DND-41 (cell line): ENCODE results near the gene PRKCE.

Experiments used
- ATAC-seq: fragments of 200-7000 bp; cut with Tn5 transposase; 3 replicates; pipeline ENCODE4 v1.9.1; 2021; ENCODE audit warnings: low read depth; ENCODE audit not compliant: insufficient read depth
- DNase-seq: peaks from one replicate; pipeline ENCODE4 v3.0.0-alpha.2; 2020
- H2AFZ ChIP-seq: 2 replicates; pipeline ENCODE4 v1.6.0; 2012; ENCODE audit warnings: low read depth, low read length
- H3K27ac ChIP-seq: 2 replicates; pipeline ENCODE4 v1.5.1; 2012; ENCODE audit warnings: low read length, inconsistent platforms
- H3K27me3 ChIP-seq: fragments of 200-600 bp; sonication (generic); 2 replicates; pipeline ENCODE4 v1.6.0; 2012; ENCODE audit warnings: low read length, mild to moderate bottlenecking, inconsistent platforms; ENCODE audit not compliant: insufficient read depth, poor library complexity
- H3K36me3 ChIP-seq: 2 replicates; pipeline ENCODE4 v1.5.1; 2012; ENCODE audit warnings: low read length, inconsistent platforms; ENCODE audit not compliant: insufficient read depth
- H3K4me1 ChIP-seq: 2 replicates; pipeline ENCODE4 v1.5.1; 2012; ENCODE audit warnings: mild to moderate bottlenecking, low read length; ENCODE audit not compliant: insufficient read depth
- H3K4me2 ChIP-seq: 2 replicates; pipeline ENCODE4 v1.6.0; 2012; ENCODE audit warnings: mild to moderate bottlenecking, moderate library complexity, low read length, inconsistent platforms; ENCODE audit not compliant: insufficient read depth
- H3K4me3 ChIP-seq, 2 experiments: fragments of 200-600 bp in 1 of 2; shearing (Covaris generic) in 1 of 2; 2 replicates each; pipeline ENCODE4 v1.5.1; 2012 to 2016; ENCODE audit warnings: inconsistent platforms in 2 of 2, low read length in 2 of 2, mild to moderate bottlenecking in 2 of 2, low read depth in 1 of 2, moderate library complexity in 1 of 2
- H3K79me2 ChIP-seq: 2 replicates; pipeline ENCODE4 v1.6.0; 2012; ENCODE audit warnings: low read length, inconsistent platforms; ENCODE audit not compliant: insufficient read depth
- H3K9ac ChIP-seq: 2 replicates; pipeline ENCODE4 v1.6.0; 2012; ENCODE audit warnings: low read depth, mild to moderate bottlenecking, inconsistent platforms, low read length, moderate library complexity
- H3K9me3 ChIP-seq: 2 replicates; pipeline ENCODE4 v1.5.1; 2012; ENCODE audit warnings: low read length, moderate library complexity, mild to moderate bottlenecking, inconsistent platforms; ENCODE audit not compliant: insufficient read depth, severe bottlenecking
- H4K20me1 ChIP-seq: 2 replicates; pipeline ENCODE4 v1.6.0; 2012; ENCODE audit warnings: low read length; ENCODE audit not compliant: insufficient read depth
- EZH2 ChIP-seq: IDR thresholded peaks from 3 replicates; pipeline ENCODE4 v1.6.1; 2012; ENCODE audit warnings: borderline replicate concordance, low read depth, mild to moderate bottlenecking, moderate library complexity, low read length, inconsistent platforms; ENCODE audit not compliant: severe bottlenecking
- TF ChIP-seq, protein P1 (sequence below): IDR thresholded peaks from 2 replicates; pipeline ENCODE4 v1.5.1; 2012; ENCODE audit warnings: borderline replicate concordance, low read length, moderate library complexity, mild to moderate bottlenecking; ENCODE audit not compliant: poor library complexity, severe bottlenecking; ENCODE audit errors: extremely low read depth

The PRKCE gene

DNA sequence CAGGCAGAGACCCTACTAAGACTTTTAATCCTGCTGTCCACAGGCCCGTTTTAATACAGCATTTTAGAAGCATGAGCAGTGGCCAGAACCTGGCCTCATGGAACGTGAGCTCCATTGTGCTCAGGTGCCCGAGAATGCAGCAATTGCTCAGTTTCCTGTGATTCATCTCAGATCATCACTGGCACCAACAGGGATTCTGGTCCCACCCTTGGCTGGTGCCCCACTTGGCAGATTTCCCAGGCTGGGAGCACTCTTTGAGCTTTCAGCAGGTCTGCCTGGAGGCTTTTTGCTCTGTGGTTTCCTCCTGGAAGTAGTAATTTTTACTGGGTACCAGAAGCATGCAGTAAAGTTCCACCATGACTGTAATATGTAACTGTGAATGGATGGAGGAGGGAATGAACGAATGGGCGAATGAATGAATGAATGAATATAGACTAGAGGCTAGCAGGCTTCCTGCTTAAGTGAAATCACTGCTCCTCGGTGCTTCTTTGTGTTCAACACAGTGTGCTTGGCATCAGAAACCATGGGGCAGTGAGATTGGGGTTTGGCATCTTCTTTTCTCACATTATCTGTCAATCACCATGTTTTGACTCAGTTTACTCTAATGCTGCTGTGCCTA is 312.9 kb downstream of the PRKCE start:
- Histone ChIP-seq H3K36me3 (no peaks in the 10 kb centered on the region), H3K27me3 (no peaks in the 10 kb centered on the region), H3K27ac (no peak overlapping the region), H3K9me3 (no peaks in the 10 kb centered on the region), H3K4me1 (peaks cover 23% of the 10 kb centered on the region), H4K20me1 (no peaks in the 10 kb centered on the region), H2AFZ (no peak overlapping the region), H3K79me2 (no peaks in the 10 kb centered on the region), H3K9ac (no peak overlapping the region), H3K4me3 (no peak overlapping the region), H3K4me2 (0 out of 2 replicates have a peak overlapping the region, but pooled peaks have one; percentile 5)
- no peak for TF ChIP-seq EZH2
- TF ChIP-seq, protein P1, sequence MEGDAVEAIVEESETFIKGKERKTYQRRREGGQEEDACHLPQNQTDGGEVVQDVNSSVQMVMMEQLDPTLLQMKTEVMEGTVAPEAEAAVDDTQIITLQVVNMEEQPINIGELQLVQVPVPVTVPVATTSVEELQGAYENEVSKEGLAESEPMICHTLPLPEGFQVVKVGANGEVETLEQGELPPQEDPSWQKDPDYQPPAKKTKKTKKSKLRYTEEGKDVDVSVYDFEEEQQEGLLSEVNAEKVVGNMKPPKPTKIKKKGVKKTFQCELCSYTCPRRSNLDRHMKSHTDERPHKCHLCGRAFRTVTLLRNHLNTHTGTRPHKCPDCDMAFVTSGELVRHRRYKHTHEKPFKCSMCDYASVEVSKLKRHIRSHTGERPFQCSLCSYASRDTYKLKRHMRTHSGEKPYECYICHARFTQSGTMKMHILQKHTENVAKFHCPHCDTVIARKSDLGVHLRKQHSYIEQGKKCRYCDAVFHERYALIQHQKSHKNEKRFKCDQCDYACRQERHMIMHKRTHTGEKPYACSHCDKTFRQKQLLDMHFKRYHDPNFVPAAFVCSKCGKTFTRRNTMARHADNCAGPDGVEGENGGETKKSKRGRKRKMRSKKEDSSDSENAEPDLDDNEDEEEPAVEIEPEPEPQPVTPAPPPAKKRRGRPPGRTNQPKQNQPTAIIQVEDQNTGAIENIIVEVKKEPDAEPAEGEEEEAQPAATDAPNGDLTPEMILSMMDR, result no peak
- peak; percentile 76 for ATAC-seq
- DNase-seq, result peak; percentile 64

DNA sequence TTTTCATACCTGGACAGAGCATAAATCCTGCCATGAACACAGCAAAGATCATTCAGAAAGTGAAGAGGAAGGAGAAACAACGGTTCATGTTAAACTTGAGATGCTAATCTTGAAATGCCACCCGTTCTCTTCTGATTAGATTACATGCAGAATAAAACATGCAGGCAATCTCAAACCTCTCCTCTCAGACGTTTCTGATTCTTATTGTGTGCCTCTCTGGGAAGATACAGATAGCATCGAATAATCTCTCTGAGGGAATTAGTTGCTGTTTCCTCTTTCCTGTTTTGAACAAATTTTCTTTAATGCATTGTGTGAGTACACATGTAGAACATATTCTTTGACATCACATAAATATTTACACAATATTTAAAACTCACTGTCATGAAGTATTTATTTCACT is 313.4 kb downstream of the PRKCE start:
- Histone ChIP-seq H2AFZ (no peak overlapping the region), H3K36me3 (no peaks in the 10 kb centered on the region), H3K27ac (no peak overlapping the region), H3K9me3 (no peaks in the 10 kb centered on the region), H3K79me2 (no peaks in the 10 kb centered on the region), H4K20me1 (no peaks in the 10 kb centered on the region), H3K4me2 (no peak overlapping the region), H3K4me1 (peaks cover 23% of the 10 kb centered on the region), H3K9ac (no peak overlapping the region), H3K27me3 (no peaks in the 10 kb centered on the region), H3K4me3 (no peak overlapping the region)
- TF ChIP-seq EZH2, result no peak
- TF ChIP-seq, protein P1, result no peak
- DNase-seq (no peak), ATAC-seq (no peak)

DNA sequence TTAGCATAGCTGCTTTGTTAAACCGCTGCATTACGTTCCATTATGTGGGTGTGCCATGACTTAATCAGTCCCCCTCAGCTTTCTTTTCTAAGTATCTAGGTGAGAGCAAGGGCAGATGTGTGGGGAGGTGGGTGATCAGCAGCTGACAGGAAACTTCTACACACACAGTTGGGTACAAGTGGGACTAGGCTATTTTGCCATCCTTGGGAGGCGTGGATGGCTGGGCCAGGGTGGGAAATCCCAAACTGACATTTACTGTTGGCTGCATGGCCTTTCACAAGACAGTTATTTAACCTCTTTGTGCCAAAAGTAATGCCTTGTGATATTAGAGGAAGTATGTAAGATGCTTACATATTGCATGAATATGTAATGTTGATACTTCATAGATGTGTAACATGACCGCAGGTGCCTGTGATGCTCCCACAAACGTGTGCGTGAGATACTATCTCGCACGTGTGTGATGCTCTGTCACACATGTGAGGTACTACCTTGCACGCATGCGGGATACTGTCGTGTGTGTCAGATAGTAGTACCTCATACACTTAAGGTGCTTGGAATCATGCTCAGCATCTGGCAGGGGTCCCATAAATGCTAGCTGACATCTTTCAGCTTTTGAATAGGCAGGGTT is 314.5 kb downstream of the PRKCE start:
- DNase-seq, result no peak
- Histone ChIP-seq H3K79me2 (no peaks in the 10 kb centered on the region), H3K36me3 (no peaks in the 10 kb centered on the region), H2AFZ (no peak overlapping the region), H3K27me3 (no peaks in the 10 kb centered on the region), H3K4me3 (no peak overlapping the region), H3K9me3 (no peaks in the 10 kb centered on the region), H3K27ac (no peak overlapping the region), H3K9ac (no peak overlapping the region), H3K4me2 (no peak overlapping the region), H4K20me1 (no peaks in the 10 kb centered on the region), H3K4me1 (peaks cover 23% of the 10 kb centered on the region)
- 0 out of 3 replicates have a peak, but pooled peaks have one; percentile 40 for ATAC-seq
- no peak for TF ChIP-seq EZH2
- TF ChIP-seq, protein P1, result no peak
